BJ (cell line): ENCODE measurements around the gene INTS6. TPM values are rescaled to one million over a fixed set of nuclear protein-coding genes. Genes with fewer than 3 reads are reported as not detected.

Source experiments
- CTCF ChIA-PET: fragments of 350-600 bp; formaldehyde crosslinking; extraction: SDS; loops from one replicate; lab custom pipeline; 2021; ENCODE audit warnings: antibody characterized with exemption, inconsistent platforms; lab: Yijun Ruan, JAX
- POLR2A ChIA-PET: fragments of 300-600 bp; sonication (Branson Sonifier 250); formaldehyde crosslinking; extraction: SDS; loops from one replicate; lab custom pipeline; 2021; ENCODE audit warnings: antibody characterized with exemption; lab: Charles Lee
- DNase-seq: peaks from one replicate; pipeline ENCODE4 v3.0.0-alpha.2; 2011; ENCODE audit warnings: low read depth
- H3K27me3 ChIP-seq: 2 replicates; pipeline ENCODE4 v1.6.0; 2011; ENCODE audit warnings: low read length; ENCODE audit not compliant: control insufficient read depth, insufficient read depth
- H3K36me3 ChIP-seq: 2 replicates; pipeline ENCODE4 v1.5.1; 2011; ENCODE audit warnings: low read length; ENCODE audit not compliant: control insufficient read depth, insufficient read depth
- H3K4me3 ChIP-seq: 2 replicates; pipeline ENCODE4 v1.5.1; 2011; ENCODE audit warnings: low read depth, mild to moderate bottlenecking, control low read depth, low read length
- polyA plus RNA-seq: library from polyadenylated mRNA; depleted of rRNA; stranded (reverse); fragments of >200 nt; gene quantifications from 2 replicates; pipeline ENCODE4 v1.2.3, GENCODE V29; 2011
- TF ChIP-seq, protein P1 (sequence below): IDR thresholded peaks from 2 replicates; pipeline ENCODE4 v1.5.1; 2011; ENCODE audit warnings: low read depth, mild to moderate bottlenecking, control low read depth, inconsistent platforms, low read length, moderate library complexity; ENCODE audit not compliant: insufficient read depth

The INTS6 gene
- polyA plus RNA-seq, 1 experiment = 17.2 TPM

DNA sequence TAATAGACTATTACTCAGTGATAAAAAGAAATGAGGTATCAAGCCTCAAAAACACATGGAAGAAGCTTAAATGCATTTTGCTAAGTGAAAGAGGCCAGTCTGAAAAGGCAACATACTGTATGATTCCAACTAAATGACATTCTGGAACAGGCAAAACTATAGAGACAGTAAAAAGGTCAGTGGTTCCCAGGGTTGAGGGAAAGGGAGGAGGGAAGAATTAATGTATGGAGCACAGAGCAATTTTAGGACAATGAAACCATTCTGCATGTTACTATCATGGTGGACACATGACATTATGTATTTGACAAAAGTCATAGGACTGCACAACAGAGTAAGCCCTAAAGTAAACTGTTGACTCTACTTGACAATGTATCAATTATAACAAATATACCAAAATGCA lies 119.0 kb downstream of the INTS6 start:
- Histone ChIP-seq H3K27me3 (no peaks in the 10 kb centered on the region; the same call in 1 of the 2 replicates), H3K36me3 (no peaks in the 10 kb centered on the region), H3K4me3 (no peak overlapping the region)
- CTCF ChIA-PET = no interaction called here
- no peak for DNase-seq
- POLR2A ChIA-PET = no interaction called here
- TF ChIP-seq, protein P1, sequence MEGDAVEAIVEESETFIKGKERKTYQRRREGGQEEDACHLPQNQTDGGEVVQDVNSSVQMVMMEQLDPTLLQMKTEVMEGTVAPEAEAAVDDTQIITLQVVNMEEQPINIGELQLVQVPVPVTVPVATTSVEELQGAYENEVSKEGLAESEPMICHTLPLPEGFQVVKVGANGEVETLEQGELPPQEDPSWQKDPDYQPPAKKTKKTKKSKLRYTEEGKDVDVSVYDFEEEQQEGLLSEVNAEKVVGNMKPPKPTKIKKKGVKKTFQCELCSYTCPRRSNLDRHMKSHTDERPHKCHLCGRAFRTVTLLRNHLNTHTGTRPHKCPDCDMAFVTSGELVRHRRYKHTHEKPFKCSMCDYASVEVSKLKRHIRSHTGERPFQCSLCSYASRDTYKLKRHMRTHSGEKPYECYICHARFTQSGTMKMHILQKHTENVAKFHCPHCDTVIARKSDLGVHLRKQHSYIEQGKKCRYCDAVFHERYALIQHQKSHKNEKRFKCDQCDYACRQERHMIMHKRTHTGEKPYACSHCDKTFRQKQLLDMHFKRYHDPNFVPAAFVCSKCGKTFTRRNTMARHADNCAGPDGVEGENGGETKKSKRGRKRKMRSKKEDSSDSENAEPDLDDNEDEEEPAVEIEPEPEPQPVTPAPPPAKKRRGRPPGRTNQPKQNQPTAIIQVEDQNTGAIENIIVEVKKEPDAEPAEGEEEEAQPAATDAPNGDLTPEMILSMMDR = no peak

DNA sequence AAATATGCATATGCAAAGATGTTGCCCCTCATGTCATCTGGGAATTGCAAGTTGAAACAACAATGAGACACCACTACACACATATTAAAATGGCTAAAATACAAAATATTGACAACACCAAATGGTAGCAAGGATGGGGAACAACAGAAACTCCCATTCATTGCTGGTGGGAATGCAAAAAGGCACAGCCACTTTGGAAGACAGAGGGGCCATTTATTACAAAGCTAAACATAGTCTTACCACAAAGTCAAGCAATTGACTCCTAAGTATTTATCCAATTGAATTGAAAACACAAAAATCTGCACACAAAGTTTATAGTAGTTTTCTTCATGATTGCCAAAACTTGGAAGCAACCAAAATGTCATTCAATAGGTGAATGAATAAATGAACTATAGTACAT lies 119.4 kb downstream of the INTS6 start:
- CTCF ChIA-PET = no interaction called here
- DNase-seq = no peak
- Histone ChIP-seq H3K36me3 (no peaks in the 10 kb centered on the region), H3K4me3 (no peak overlapping the region), H3K27me3 (no peaks in the 10 kb centered on the region; the same call in 1 of the 2 replicates)
- POLR2A ChIA-PET = no interaction called here
- TF ChIP-seq, protein P1 = no peak

DNA sequence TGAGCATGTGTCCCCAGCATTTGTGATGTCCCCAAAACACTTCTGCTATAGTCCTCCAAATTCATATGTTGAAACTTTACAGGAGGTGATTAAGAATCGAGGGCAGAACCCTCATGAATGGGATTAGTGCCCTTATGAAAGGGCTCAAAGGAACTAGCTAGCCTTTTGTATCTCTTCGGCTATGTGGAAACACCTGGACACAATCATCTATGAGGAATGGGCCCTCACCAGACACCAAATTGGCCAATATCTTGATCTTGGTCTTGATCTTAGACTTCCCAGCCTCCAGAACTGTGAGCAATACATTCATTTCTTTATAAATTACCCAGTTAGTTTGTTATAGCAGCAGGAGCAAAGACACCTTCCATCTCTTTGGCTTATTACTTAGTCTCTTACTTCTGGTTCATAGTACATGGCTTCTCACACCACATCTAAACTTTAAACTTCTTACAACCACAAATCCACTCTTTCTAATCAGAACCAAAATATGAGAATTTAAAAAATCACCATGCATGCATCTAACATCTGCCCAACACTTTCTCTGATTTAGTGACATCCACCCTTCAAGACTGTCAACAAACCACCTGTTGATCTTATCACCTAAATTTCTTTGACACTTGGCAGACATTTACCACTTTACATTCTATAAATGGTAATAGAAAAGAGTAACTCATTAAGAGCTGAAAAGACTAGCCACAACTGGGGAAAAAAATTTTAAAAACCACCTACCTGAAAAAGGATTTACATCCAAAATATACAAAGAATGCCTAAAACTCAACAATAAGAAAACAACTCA lies 120.1 kb downstream of the INTS6 start:
- ChIA-PET CTCF (interaction anchor here (1.2 kb wide), 1 partner anchor 26 kb away, joined by 4 read pairs; no protein-coding TSS in a partner anchor), POLR2A (no interaction called here)
- TF ChIP-seq, protein P1 = no peak
- no peaks in the 10 kb centered on the region; the same call in 1 of the 2 replicates for H3K27me3 ChIP-seq
- no peaks in the 10 kb centered on the region for H3K36me3 ChIP-seq
- H3K4me3 ChIP-seq = no peak overlapping the region
- no peak for DNase-seq

DNA sequence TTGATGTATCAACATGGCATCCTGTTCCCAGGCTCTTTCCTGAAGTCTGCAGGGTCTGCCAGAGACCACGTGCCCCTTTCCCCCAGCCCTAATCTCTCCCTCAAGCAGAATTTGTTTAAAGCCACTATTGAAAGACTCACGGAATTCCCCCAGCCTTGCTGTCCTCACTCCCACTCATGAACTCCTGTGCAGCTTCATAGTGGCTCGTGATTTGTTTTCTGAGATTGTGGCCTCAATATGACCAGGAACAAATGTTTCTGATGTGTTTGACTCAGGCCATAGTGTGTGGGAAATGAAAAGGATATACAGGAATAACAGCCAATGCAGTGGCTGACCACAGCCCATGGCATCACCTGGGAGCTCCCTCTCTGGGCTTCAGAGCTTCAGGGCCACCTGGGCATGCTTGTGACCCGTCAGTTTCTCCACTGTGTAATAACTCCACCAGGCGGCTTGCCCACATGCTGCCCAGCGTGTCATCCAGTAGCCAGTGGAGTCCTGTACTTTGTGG lies 121.4 kb downstream of the INTS6 start:
- no peaks in the 10 kb centered on the region for H3K36me3 ChIP-seq
- TF ChIP-seq, protein P1 = no peak
- no peak for DNase-seq
- ChIA-PET CTCF (interaction anchor here (1.1 to 1.2 kb wide), 2 partner anchors 12 to 28 kb away, joined by 3 to 4 read pairs; no protein-coding TSS in a partner anchor), POLR2A (no interaction called here)
- no peaks in the 10 kb centered on the region; the same call in 1 of the 2 replicates for H3K27me3 ChIP-seq
- H3K4me3 ChIP-seq = no peak overlapping the region

DNA sequence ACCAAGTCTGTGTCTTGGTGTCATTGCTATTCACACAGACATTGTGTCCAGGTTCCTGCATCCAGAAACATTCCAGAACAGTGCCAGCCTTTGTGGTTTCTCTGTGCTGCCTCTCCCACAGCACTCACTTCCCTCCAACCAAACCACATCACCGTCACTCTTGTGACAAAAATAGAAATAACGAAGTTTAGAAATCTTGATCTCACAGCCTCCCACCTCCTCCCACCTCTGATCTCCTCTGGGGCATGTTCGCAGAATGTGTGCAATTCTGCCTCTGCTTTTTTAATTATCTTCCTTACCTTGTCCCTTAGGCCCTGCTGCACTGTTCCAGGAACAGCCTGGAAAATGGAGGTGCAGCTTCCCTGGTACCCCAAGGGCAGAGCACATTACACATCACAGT lies 122.0 kb downstream of the INTS6 start:
- TF ChIP-seq, protein P1 = no peak
- Histone ChIP-seq H3K4me3 (no peak overlapping the region), H3K27me3 (no peaks in the 10 kb centered on the region; the same call in 1 of the 2 replicates), H3K36me3 (no peaks in the 10 kb centered on the region)
- POLR2A ChIA-PET = no interaction called here
- CTCF ChIA-PET = interaction anchor here (0.8 to 1.1 kb wide), 2 partner anchors 12 to 43 kb away, joined by 3 read pairs; no protein-coding TSS in a partner anchor
- no peak for DNase-seq
